IMR-90 (cell line): Measurements from ENCODE around the gene KDR. TPM values are rescaled to one million over a fixed set of nuclear protein-coding genes. Genes with fewer than 3 reads are reported as not detected.
A peak's percentile ranks its signal among the peaks of the same experiment; 100 is the strongest.

Experiments used
- ATAC-seq: fragments of 200-7000 bp; cut with Tn5 transposase; 2 replicates; pipeline ENCODE4 v1.9.1; 2020; ENCODE audit warnings: low read depth, mild to moderate bottlenecking, moderate library complexity
- BruUV-seq: library from RNA; stranded (reverse); fragments of 400-500 nt; replicated peaks from 2 replicates; lab custom pipeline; 2021; lab: Mats Ljungman, UMichigan
- CTCF ChIA-PET: fragments of 300-600 bp; formaldehyde crosslinking; extraction: SDS; loops from one replicate; lab custom pipeline; 2021; ENCODE audit warnings: antibody characterized with exemption; lab: Yijun Ruan, JAX
- POLR2A ChIA-PET: fragments of 300-600 bp; sonication (Branson Sonifier 250); formaldehyde crosslinking; loops from one replicate; lab custom pipeline; 2022; ENCODE audit warnings: antibody characterized with exemption; ENCODE audit not compliant: unreplicated experiment; lab: Charles Lee
- DNase-seq: peaks from one replicate; pipeline ENCODE4 v3.0.0; 2013
- H2AFZ ChIP-seq: replicated peaks from 2 replicates; pipeline ENCODE3; 2013; ENCODE audit warnings: low read length, mild to moderate bottlenecking; ENCODE audit not compliant: poor library complexity
- H2AK5ac ChIP-seq: 2 replicates; pipeline ENCODE4 v1.6.1; 2013; ENCODE audit warnings: low read depth, low read length, inconsistent platforms
- H2AK9ac ChIP-seq: replicated peaks from 2 replicates; pipeline ENCODE3; 2013; ENCODE audit warnings: mild to moderate bottlenecking, low read depth, low read length, moderate library complexity; ENCODE audit not compliant: poor library complexity
- H2BK120ac ChIP-seq: 2 replicates; pipeline ENCODE4 v1.6.1; 2013; ENCODE audit warnings: low read depth, low read length, inconsistent platforms
- H2BK15ac ChIP-seq: 3 replicates; pipeline ENCODE4 v1.6.1; 2013; ENCODE audit warnings: low read depth, low read length, inconsistent platforms
- H2BK20ac ChIP-seq: 2 replicates; pipeline ENCODE4 v1.6.1; 2013; ENCODE audit warnings: low read depth, mild to moderate bottlenecking, inconsistent platforms, low read length, moderate library complexity
- H2BK5ac ChIP-seq: 2 replicates; pipeline ENCODE4 v1.6.1; 2013; ENCODE audit warnings: mild to moderate bottlenecking, low read depth, low read length, inconsistent platforms; ENCODE audit not compliant: poor library complexity, severe bottlenecking
- H3K14ac ChIP-seq: replicated peaks from 2 replicates; pipeline ENCODE4 v1.6.1; 2013; ENCODE audit warnings: low read depth, low read length, inconsistent platforms
- H3K18ac ChIP-seq: 2 replicates; pipeline ENCODE4 v1.6.1; 2013; ENCODE audit warnings: low read depth, low read length, control low read depth
- H3K23ac ChIP-seq: 2 replicates; pipeline ENCODE4 v1.6.1; 2013; ENCODE audit warnings: low read depth, low read length, inconsistent platforms
- H3K27ac ChIP-seq: 2 replicates; pipeline ENCODE4 v1.5.1; 2013; ENCODE audit warnings: mild to moderate bottlenecking, control low read depth, low read length; ENCODE audit not compliant: insufficient read depth
- H3K27me3 ChIP-seq: 2 replicates; pipeline ENCODE4 v1.6.1; 2013; ENCODE audit warnings: low read length; ENCODE audit not compliant: control insufficient read depth, insufficient read depth
- H3K36me3 ChIP-seq: 2 replicates; pipeline ENCODE4 v1.6.1; 2013; ENCODE audit warnings: low read length, mixed read lengths; ENCODE audit not compliant: control insufficient read depth, insufficient read depth
- H3K4ac ChIP-seq: 2 replicates; pipeline ENCODE4 v1.6.1; 2013; ENCODE audit warnings: low read depth, low read length, inconsistent platforms
- H3K4me1 ChIP-seq: 2 replicates; pipeline ENCODE4 v1.6.1; 2013; ENCODE audit warnings: low read length, mixed read lengths; ENCODE audit not compliant: control insufficient read depth, insufficient read depth
- H3K4me2 ChIP-seq: 2 replicates; pipeline ENCODE4 v1.6.1; 2013; ENCODE audit warnings: low read depth, mild to moderate bottlenecking, control low read depth, low read length, moderate library complexity
- H3K4me3 ChIP-seq: 2 replicates; pipeline ENCODE4 v1.5.1; 2013; ENCODE audit warnings: low read depth, mild to moderate bottlenecking, control low read depth, low read length, moderate library complexity; ENCODE audit not compliant: insufficient read depth
- H3K56ac ChIP-seq: 2 replicates; pipeline ENCODE4 v1.6.1; 2013; ENCODE audit warnings: low read length, inconsistent platforms; ENCODE audit not compliant: insufficient read depth; ENCODE audit errors: extremely low read depth
- H3K79me1 ChIP-seq, 2 experiments: 2 replicates each; pipeline ENCODE4 v1.6.1; 2013; ENCODE audit warnings: low read length in 2 of 2, inconsistent platforms in 1 of 2, low read depth in 1 of 2
- H3K9ac ChIP-seq: 2 replicates; pipeline ENCODE4 v1.6.1; 2013; ENCODE audit warnings: low read depth, low read length, control low read depth
- H3K9me1 ChIP-seq: 2 replicates; pipeline ENCODE4 v1.6.1; 2013; ENCODE audit warnings: low read length, inconsistent platforms; ENCODE audit not compliant: insufficient read depth
- H3K9me3 ChIP-seq: 2 replicates; pipeline ENCODE4 v1.6.1; 2013; ENCODE audit warnings: low read length; ENCODE audit not compliant: control insufficient read depth, insufficient read depth
- H4K20me1 ChIP-seq: 2 replicates; pipeline ENCODE4 v1.6.1; 2013; ENCODE audit warnings: low read length, inconsistent platforms; ENCODE audit not compliant: insufficient read depth
- H4K5ac ChIP-seq: 2 replicates; pipeline ENCODE4 v1.6.1; 2013; ENCODE audit warnings: mild to moderate bottlenecking, low read depth, low read length, control low read depth
- H4K8ac ChIP-seq, 2 experiments: 2 replicates each; pipeline ENCODE4 v1.6.1; 2013; ENCODE audit warnings: low read depth in 2 of 2, low read length in 2 of 2, control low read depth in 1 of 2, inconsistent platforms in 1 of 2
- H4K91ac ChIP-seq: 2 replicates; pipeline ENCODE4 v1.6.1; 2013; ENCODE audit warnings: low read depth, low read length, inconsistent platforms; ENCODE audit not compliant: insufficient read depth
- CEBPB ChIP-seq: IDR thresholded peaks from 2 replicates; pipeline ENCODE4 v1.6.1; 2012; ENCODE audit warnings: low read depth, low read length, improper control_type of control experiment
- FOS ChIP-seq: fragments of 150-350 bp; IDR thresholded peaks from 2 replicates; pipeline ENCODE4 v1.6.1; 2016; ENCODE audit warnings: low read depth, low read length
- MAFK ChIP-seq: IDR thresholded peaks from 2 replicates; pipeline ENCODE4 v1.6.1; 2012; ENCODE audit warnings: low read depth, low read length, improper control_type of control experiment
- WGBS, 2 experiments: methylation state at CpG; one replicate each; pipeline versions ENCODE4 v1.1.5 to v1.1.7; 2013; ENCODE audit warnings: missing lambda C conversion rate in 2 of 2; ENCODE audit not compliant: insufficient read length in 1 of 2; ENCODE audit errors: extremely low coverage in 2 of 2; 5-methylcytosine and 5-hydroxymethylcytosine counted together
- dilution Hi-C: fragments of 300-500 bp; cut with HindIII; formaldehyde crosslinking; loops from one replicate; pipeline ENCODE4 v1.14.3; 2018; ENCODE audit warnings: low sequenced_read_pairs; ENCODE audit not compliant: unreplicated experiment
- in situ Hi-C: fragments of 300-500 bp; cut with MboI; formaldehyde crosslinking; loops from 3 replicates; pipeline ENCODE4 v1.14.3; 2019; ENCODE audit warnings: low sequenced_read_pairs, inconsistent platforms, mixed read lengths
- intact Hi-C: fragments of 100-400 bp; cut with micrococcal nuclease; formaldehyde crosslinking; loops from 2 replicates; pipeline ENCODE4 v1.10.0; 2022
- polyA plus RNA-seq, 3 experiments: library from polyadenylated mRNA; depleted of rRNA; stranded (reverse); fragments of >200 nt; gene quantifications; 2 replicates each; pipeline ENCODE4 v1.2.3, GENCODE V29; 2012; ENCODE audit warnings: low replicate concordance in 1 of 3
- total RNA-seq: library from RNA; depleted of rRNA; stranded (reverse); fragments of >200 nt; gene quantifications from 2 replicates; pipeline ENCODE4 v1.2.3, GENCODE V29; 2012

The KDR gene
- total and polyA plus RNA-seq, 2 of the 4 experiments (the other 2 are of a cell fraction), result not detected

GRCh38 chr4:55172694-55173287, 47.4 kb upstream of the KDR start (continued):
- TF ChIP-seq FOS, result no peak

- CTCF ChIA-PET, result no interaction called here
- intact Hi-C loops, result no loop called here
Observed at GRCh38 chr4:55170462-55170861, 45.1 kb upstream of the KDR start.

More at GRCh38 chr4:55170462-55170861, 45.1 kb upstream of the KDR start:
- H3K4ac ChIP-seq, result peak overlapping the region; percentile 50
- H4K5ac ChIP-seq, result no peak overlapping the region
- POLR2A ChIA-PET, result interaction anchor here (1.0 kb wide), 1 partner anchor 14 kb away, joined by 19 read pairs; no protein-coding TSS in a partner anchor
- no peak overlapping the region for H2BK15ac ChIP-seq
- H2AK9ac ChIP-seq, result no peak overlapping the region
- dilution Hi-C loops (no loop called here), in situ Hi-C loops (no loop called here)
- no peaks in the 10 kb centered on the region for H3K36me3 ChIP-seq
- no peaks in the 10 kb centered on the region for H4K20me1 ChIP-seq
- no peak overlapping the region for H2AFZ ChIP-seq
- DNase-seq (peak; percentile 10), ATAC-seq (peak; percentile 64)
- no peak overlapping the region; the same call in 1 of the 2 replicates for H3K27ac ChIP-seq
- H2BK20ac ChIP-seq, result no peak overlapping the region
- no peak overlapping the region for H3K18ac ChIP-seq
- H3K9ac ChIP-seq, result no peak overlapping the region
- no peak overlapping the region for H4K8ac ChIP-seq
- no peak overlapping the region for H2BK120ac ChIP-seq
- no TSS peak for BruUV-seq
- no peak overlapping the region for H3K56ac ChIP-seq
- H3K4me1 ChIP-seq, result peaks cover 4% of the 10 kb centered on the region
- no peaks in the 10 kb centered on the region for H3K79me1 ChIP-seq
- TF ChIP-seq MAFK, result no peak
- no peak for TF ChIP-seq CEBPB
- no peak overlapping the region for H3K14ac ChIP-seq
- H4K91ac ChIP-seq, result no peak overlapping the region
- no peak overlapping the region for H3K4me2 ChIP-seq
- no peaks in the 10 kb centered on the region for H3K9me3 ChIP-seq
- H3K23ac ChIP-seq, result no peak overlapping the region
- H2AK5ac ChIP-seq, result no peak overlapping the region
- H3K27me3 ChIP-seq, result no peaks in the 10 kb centered on the region
- H3K9me1 ChIP-seq, result peaks cover 4% of the 10 kb centered on the region
- no peak overlapping the region for H3K4me3 ChIP-seq
- H2BK5ac ChIP-seq, result no peak overlapping the region
- WGBS, 2 experiments, result no CpG with 5 or more reads among the region's 6 CpGs
